Activated naive CD4-positive, alpha-beta T cell treated with anti-CD3 and anti-CD28 coated beads for 36 hours (primary cell): ENCODE measurements around the gene GRM1. TPM values are rescaled to one million over a fixed set of nuclear protein-coding genes. Genes with fewer than 3 reads are reported as not detected.

Experiments
- CTCF ChIA-PET: fragments of 350-600 bp; sonication (Branson Sonifier 250); formaldehyde crosslinking; loops from one replicate; lab custom pipeline; 2021; ENCODE audit warnings: antibody characterized with exemption; lab: Charles Lee
- DNase-seq: peaks from one replicate; pipeline ENCODE4 v3.0.0-alpha.2; 2020
- H3K27ac Mint-ChIP-seq: one replicate; pipeline ENCODE4 v1.8.0; 2021; ENCODE audit warnings: mild to moderate bottlenecking, mixed read lengths
- H3K27me3 Mint-ChIP-seq: one replicate; pipeline ENCODE4 v1.8.0; 2021; ENCODE audit warnings: low read depth, mixed read lengths
- H3K36me3 Mint-ChIP-seq: one replicate; pipeline ENCODE4 v1.8.0; 2021; ENCODE audit warnings: low read depth, mixed read lengths
- H3K4me1 Mint-ChIP-seq: one replicate; pipeline ENCODE4 v1.8.0; 2021; ENCODE audit warnings: low read depth, mixed read lengths
- H3K4me3 Mint-ChIP-seq: one replicate; pipeline ENCODE4 v1.8.0; 2021; ENCODE audit warnings: mild to moderate bottlenecking, moderate library complexity, mixed read lengths
- H3K9me3 Mint-ChIP-seq: one replicate; pipeline ENCODE4 v1.8.0; 2021; ENCODE audit warnings: mixed read lengths
- intact Hi-C: fragments of 100-400 bp; cut with micrococcal nuclease; formaldehyde crosslinking; loops from one replicate; pipeline ENCODE4 v1.15.1; 2023
- total RNA-seq, 2 experiments: library from RNA; stranded (reverse); gene quantifications; one replicate each; pipeline ENCODE4 v1.2.3, GENCODE V29; 2021

Gene GRM1
- total RNA-seq, 2 experiments from 2014 or later: not detected

GRCh38 chr6:146381486-146381885, 352.6 kb downstream of the GRM1 start:
- no peak for DNase-seq
- H3K36me3 Mint-ChIP-seq: no peaks in the 10 kb centered on the region
- no peaks in the 10 kb centered on the region for H3K4me1 Mint-ChIP-seq
- intact Hi-C loops: no loop called here
- H3K4me3 Mint-ChIP-seq: no peak overlapping the region
- no peaks in the 10 kb centered on the region for H3K9me3 Mint-ChIP-seq
- CTCF ChIA-PET: no interaction called here
- H3K27ac Mint-ChIP-seq: no peak overlapping the region
- H3K27me3 Mint-ChIP-seq: peaks cover 4% of the 10 kb centered on the region

- no peak overlapping the region for H3K27ac Mint-ChIP-seq
- no peaks in the 10 kb centered on the region for H3K4me1 Mint-ChIP-seq
- intact Hi-C loops: no loop called here
- CTCF ChIA-PET: interaction anchor here (0.6 kb wide), 1 partner anchor 40 kb away, joined by 4 read pairs; no protein-coding TSS in a partner anchor
- no peak overlapping the region for H3K4me3 Mint-ChIP-seq
- no peaks in the 10 kb centered on the region for H3K9me3 Mint-ChIP-seq
- no peaks in the 10 kb centered on the region for H3K36me3 Mint-ChIP-seq
- no peak for DNase-seq
- no peaks in the 10 kb centered on the region for H3K27me3 Mint-ChIP-seq
Measured at GRCh38 chr6:146388736-146389364, 360.0 kb downstream of the GRM1 start.

- CTCF ChIA-PET: no interaction called here
- H3K4me3 Mint-ChIP-seq: no peak overlapping the region
Measured at GRCh38 chr6:146389740-146390139, 360.9 kb downstream of the GRM1 start.

GRCh38 chr6:146397638-146398037, 368.8 kb downstream of the GRM1 start:
- no peak overlapping the region for H3K27ac Mint-ChIP-seq
- peaks cover 4% of the 10 kb centered on the region for H3K9me3 Mint-ChIP-seq
- H3K4me1 Mint-ChIP-seq: no peaks in the 10 kb centered on the region
- H3K36me3 Mint-ChIP-seq: no peaks in the 10 kb centered on the region
- intact Hi-C loops: no loop called here
- no peak for DNase-seq
- no peaks in the 10 kb centered on the region for H3K27me3 Mint-ChIP-seq
- H3K4me3 Mint-ChIP-seq: no peak overlapping the region
- CTCF ChIA-PET: no interaction called here

More at GRCh38 chr6:146389740-146390139, 360.9 kb downstream of the GRM1 start:
- intact Hi-C loops: no loop called here
- DNase-seq: no peak
- Mint-ChIP-seq H3K9me3 (no peaks in the 10 kb centered on the region), H3K27me3 (no peaks in the 10 kb centered on the region), H3K4me1 (no peaks in the 10 kb centered on the region), H3K27ac (no peak overlapping the region), H3K36me3 (no peaks in the 10 kb centered on the region)

GRCh38 chr6:146402476-146402875, 373.6 kb downstream of the GRM1 start:
- intact Hi-C loops: no loop called here
- DNase-seq: no peak
- H3K27ac Mint-ChIP-seq: no peak overlapping the region
- CTCF ChIA-PET: no interaction called here
- no peaks in the 10 kb centered on the region for H3K4me1 Mint-ChIP-seq
- no peaks in the 10 kb centered on the region for H3K27me3 Mint-ChIP-seq
- no peaks in the 10 kb centered on the region for H3K36me3 Mint-ChIP-seq
- H3K9me3 Mint-ChIP-seq: peaks cover 10% of the 10 kb centered on the region
- H3K4me3 Mint-ChIP-seq: no peak overlapping the region

GRCh38 chr6:146408583-146408982, 379.7 kb downstream of the GRM1 start:
- CTCF ChIA-PET: no interaction called here

GRCh38 chr6:146410851-146411595, 382.2 kb downstream of the GRM1 start:
- DNase-seq: no peak
- CTCF ChIA-PET: no interaction called here
- Mint-ChIP-seq H3K36me3 (no peaks in the 10 kb centered on the region), H3K27me3 (peaks cover 2% of the 10 kb centered on the region), H3K9me3 (no peaks in the 10 kb centered on the region), H3K4me1 (no peaks in the 10 kb centered on the region), H3K4me3 (no peak overlapping the region), H3K27ac (no peak overlapping the region)
- intact Hi-C loops: no loop called here

More at GRCh38 chr6:146408583-146408982, 379.7 kb downstream of the GRM1 start:
- peaks cover 2% of the 10 kb centered on the region for H3K27me3 Mint-ChIP-seq
- DNase-seq: no peak
- peaks cover 6% of the 10 kb centered on the region for H3K9me3 Mint-ChIP-seq
- H3K27ac Mint-ChIP-seq: no peak overlapping the region
- no peaks in the 10 kb centered on the region for H3K4me1 Mint-ChIP-seq
- intact Hi-C loops: no loop called here
- H3K36me3 Mint-ChIP-seq: no peaks in the 10 kb centered on the region
- no peak overlapping the region for H3K4me3 Mint-ChIP-seq

GRCh38 chr6:146419576-146419975, 390.7 kb downstream of the GRM1 start:
- CTCF ChIA-PET: no interaction called here
- Mint-ChIP-seq H3K27ac (no peak overlapping the region), H3K9me3 (no peaks in the 10 kb centered on the region), H3K4me3 (no peak overlapping the region), H3K4me1 (no peaks in the 10 kb centered on the region), H3K36me3 (no peaks in the 10 kb centered on the region), H3K27me3 (peaks cover 7% of the 10 kb centered on the region)
- intact Hi-C loops: no loop called here
- DNase-seq: no peak

GRCh38 chr6:146420255-146420654, 391.4 kb downstream of the GRM1 start:
- no peaks in the 10 kb centered on the region for H3K4me1 Mint-ChIP-seq
- DNase-seq: no peak
- no peak overlapping the region for H3K4me3 Mint-ChIP-seq
- CTCF ChIA-PET: no interaction called here
- H3K27ac Mint-ChIP-seq: no peak overlapping the region
- no peaks in the 10 kb centered on the region for H3K36me3 Mint-ChIP-seq
- peaks cover 7% of the 10 kb centered on the region for H3K27me3 Mint-ChIP-seq
- intact Hi-C loops: no loop called here
- H3K9me3 Mint-ChIP-seq: no peaks in the 10 kb centered on the region

GRCh38 chr6:146422789-146423375, 394.0 kb downstream of the GRM1 start:
- Mint-ChIP-seq H3K27me3 (peaks cover 5% of the 10 kb centered on the region), H3K9me3 (no peaks in the 10 kb centered on the region), H3K4me1 (no peaks in the 10 kb centered on the region), H3K36me3 (no peaks in the 10 kb centered on the region), H3K4me3 (no peak overlapping the region), H3K27ac (no peak overlapping the region)
- DNase-seq: no peak
- intact Hi-C loops: no loop called here
- CTCF ChIA-PET: no interaction called here

GRCh38 chr6:146423452-146423851, 394.6 kb downstream of the GRM1 start:
- Mint-ChIP-seq H3K27me3 (peaks cover 5% of the 10 kb centered on the region), H3K4me1 (no peaks in the 10 kb centered on the region), H3K36me3 (no peaks in the 10 kb centered on the region), H3K27ac (no peak overlapping the region), H3K9me3 (no peaks in the 10 kb centered on the region), H3K4me3 (no peak overlapping the region)
- CTCF ChIA-PET: no interaction called here
- intact Hi-C loops: no loop called here
- no peak for DNase-seq

- Mint-ChIP-seq H3K4me3 (no peak overlapping the region), H3K27ac (no peak overlapping the region), H3K27me3 (no peaks in the 10 kb centered on the region), H3K4me1 (no peaks in the 10 kb centered on the region), H3K9me3 (no peaks in the 10 kb centered on the region), H3K36me3 (no peaks in the 10 kb centered on the region)
- intact Hi-C loops: no loop called here
- no peak for DNase-seq
- CTCF ChIA-PET: no interaction called here
Measured at GRCh38 chr6:146426516-146426915, 397.7 kb downstream of the GRM1 start.
